ENCODE data around the gene MET. TPM values are rescaled to one million over a fixed set of nuclear protein-coding genes. Genes with fewer than 3 reads are reported as not detected.

MET gene
- total and polyA plus RNA-seq, 2 donors (not counting 3 experiments of a cell fraction or from before 2014, with no cell fraction given), result 21.1 to 44.5 TPM

DNA sequence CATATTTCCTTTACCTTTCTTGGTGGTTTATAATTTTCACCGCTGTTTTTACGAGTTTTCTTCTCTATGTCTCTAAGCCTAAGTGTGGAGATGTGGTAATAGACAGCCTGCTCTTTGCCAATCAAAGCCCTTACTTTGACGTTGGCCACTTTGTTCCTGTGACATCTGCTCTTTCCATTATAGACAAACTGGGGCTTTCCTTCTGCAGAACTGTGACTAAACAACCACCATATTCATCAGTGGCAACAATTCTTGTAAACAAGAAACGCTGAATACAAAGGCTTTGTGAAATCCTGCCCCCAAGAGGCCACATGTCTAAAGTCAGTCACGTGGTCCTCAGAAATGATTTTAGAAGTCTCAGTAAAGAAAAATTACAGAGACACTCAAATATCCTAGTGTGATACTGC, 130.8 kb downstream of the MET start:
- Histone ChIP-seq H3K79me2 (ENCODE audit: control insufficient read depth, insufficient read depth, low read length) (no peaks in the 10 kb centered on the region), H3K4me1 (ENCODE audit: control insufficient read depth, extremely low read depth, insufficient read depth, low read length) (peaks cover 14% of the 10 kb centered on the region), H3K27me3 (ENCODE audit: control insufficient read depth in 2 of 2, insufficient read depth in 2 of 2, low read length in 2 of 2) (no peaks in the 10 kb centered on the region), H2AFZ (ENCODE audit: low read depth, low read length) (peak overlapping the region; percentile 43), H3K9me1 (replicated peaks; ENCODE audit: control insufficient read depth, extremely low read depth, insufficient read depth, low read length) (no peaks in the 10 kb centered on the region), H3K4me2 (ENCODE audit: insufficient read depth, low read length) (no peak overlapping the region), H3K27ac (ENCODE audit: insufficient read depth, low read depth, low read length) (no peak overlapping the region), H3K36me3 (ENCODE audit: control insufficient read depth in 2 of 2, extremely low read depth in 1 of 2, insufficient read depth in 2 of 2, low read length in 2 of 2) (peaks cover 0 to 2% of the 10 kb centered on the region in 2 experiments), H3K9ac (replicated peaks; ENCODE audit: extremely low read depth, insufficient read depth, low read length) (no peak overlapping the region), H3K4me3 (replicated peaks in 1 of 3; ENCODE audit: insufficient read depth in 1 of 3, low read depth in 1 of 3, low read length in 3 of 3) (no peak overlapping the region), H4K20me1 (replicated peaks; ENCODE audit: control insufficient read depth, extremely low read depth, insufficient read depth, low read length) (no peaks in the 10 kb centered on the region), H3K9me3 (replicated peaks; ENCODE audit: control insufficient read depth, insufficient read depth, low read length) (no peaks in the 10 kb centered on the region)
- no TSS peak for BruUV-seq (replicated peaks)
- intact Hi-C loops (cut with micrococcal nuclease), result loop anchor here (1.0 to 10.0 kb wide), 5 partner anchors 30 to 488 kb away; partner anchors contain the start of gene MET
- ChIA-PET POLR2A (no interaction called here), CTCF (interaction anchor here (0.9 to 1.7 kb wide), 4 partner anchors 22 to 647 kb away, joined by 3 to 15 read pairs (median 3); no protein-coding TSS in a partner anchor)
- peak; percentile 40 to 46 for TF ChIP-seq CTCF (IDR thresholded peaks at IDR 0.05; ENCODE audit: extremely low read depth in 1 of 2, insufficient read depth in 1 of 2, low read depth in 1 of 2, low read length in 2 of 2)
- no peak for TF ChIP-seq MYC (IDR thresholded peaks at IDR 0.05; ENCODE audit: low read depth, low read length)
- TF ChIP-seq FOS (IDR thresholded peaks at IDR 0.05; ENCODE audit: borderline replicate concordance, insufficient read depth, low read length), result no peak
- no peak for TF ChIP-seq POLR2A (IDR thresholded peaks at IDR 0.05; ENCODE audit: low read depth, low read length)
- no peak for TF ChIP-seq GATA2 (IDR thresholded peaks at IDR 0.05; ENCODE audit: insufficient read depth, insufficient read length, low read depth, low read length)
- no peak for TF ChIP-seq JUN (IDR thresholded peaks at IDR 0.05; ENCODE audit: borderline replicate concordance, insufficient read depth, insufficient read length, low read depth)
- TF ChIP-seq EZH2 (IDR thresholded peaks at IDR 0.05; ENCODE audit: borderline replicate concordance, low read depth, low read length, severe bottlenecking), result no peak
- TF ChIP-seq POLR2AphosphoS5 (IDR thresholded peaks at IDR 0.05; ENCODE audit: insufficient read depth, low read depth, low read length), result no peak
- TF ChIP-seq, protein P1, sequence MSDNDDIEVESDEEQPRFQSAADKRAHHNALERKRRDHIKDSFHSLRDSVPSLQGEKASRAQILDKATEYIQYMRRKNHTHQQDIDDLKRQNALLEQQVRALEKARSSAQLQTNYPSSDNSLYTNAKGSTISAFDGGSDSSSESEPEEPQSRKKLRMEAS (IDR thresholded peaks at IDR 0.05; ENCODE audit: insufficient read depth, insufficient read length), result peak; percentile 87
- dilution Hi-C loops (cut with MboI; ENCODE audit: extremely low pct_ligation_motif_present, low sequenced_read_pairs), result no loop called here
- DNase-seq (ENCODE audit: low read depth, low spot score), result peak; percentile 75
- FAIRE-seq, result peak; percentile 75

All from endothelial cell of umbilical vein (primary cell).